ENCODE measurements around the gene FMN1. TPM values are rescaled to one million over a fixed set of nuclear protein-coding genes. Genes with fewer than 3 reads are reported as not detected.

The FMN1 gene
- total and polyA plus RNA-seq, 10 of the 15 experiments (the other 5 are each of a cell fraction or from before 2014, with no cell fraction given) = 0.05 to 0.16 (median 0.08) TPM; not detected in 4

GRCh38 chr15:33044598-33044997 is 149.9 kb downstream of the FMN1 start:
- ATAC-seq (no peak), FAIRE-seq (no peak), DNase-seq (ENCODE audit: low read depth, low spot score) (no peak)
- intact Hi-C loops (cut with micrococcal nuclease; ENCODE audit: unreplicated experiment) = no loop called here
- Histone ChIP-seq H4K20me1 (ENCODE audit: control insufficient read depth, insufficient read depth) (no peaks in the 10 kb centered on the region), H3K79me2 (ENCODE audit: control insufficient read depth, insufficient read depth, low read length) (no peaks in the 10 kb centered on the region), H3K9me3 (replicated peaks; ENCODE audit: control insufficient read depth, insufficient read depth, low read length) (no peaks in the 10 kb centered on the region; the same call in 2 of the 3 replicates), H3K27ac (ENCODE audit: control insufficient read depth, insufficient read depth) (no peak overlapping the region), H3K4me3 (no peak overlapping the region), H3K4me1 (ENCODE audit: control insufficient read depth, insufficient read depth, low read length) (no peaks in the 10 kb centered on the region), H3K27me3 (replicated peaks in 1 of 2; ENCODE audit: control insufficient read depth in 2 of 2, insufficient read depth in 2 of 2, low read length in 1 of 2) (no peaks in the 10 kb centered on the region), H2AFZ (ENCODE audit: control insufficient read depth, low read depth, low read length) (no peak overlapping the region), H3K4me2 (ENCODE audit: control insufficient read depth, insufficient read depth) (no peak overlapping the region), H3K9ac (ENCODE audit: control insufficient read depth, insufficient read depth, low read length) (no peak overlapping the region), H3K36me3 (ENCODE audit: control insufficient read depth in 2 of 2, insufficient read depth in 2 of 2, low read length in 1 of 2) (no peaks in the 10 kb centered on the region)
- WGBS (ENCODE audit: insufficient coverage, insufficient replicate concordance, low lambda C conversion rate, missing lambda C conversion rate) = 0% methylated on average over 1 of the region's 1 CpG
- ChIA-PET CTCF (no interaction called here), RAD21 (ENCODE audit: unreplicated experiment) (no interaction called here), SMC1A (ENCODE audit: uncharacterized antibody, unreplicated experiment) (no interaction called here), POLR2A (no interaction called here)
- TF ChIP-seq USF2 (IDR thresholded peaks at IDR 0.05; ENCODE audit: borderline replicate concordance, low read depth, low read length) (no peak), ETV6 (conservative IDR thresholded peaks at IDR 0.05 in 1 of 2, IDR thresholded peaks at IDR 0.05 in 1 of 2; ENCODE audit: borderline replicate concordance in 1 of 2, low read depth in 1 of 2) (no peak), ATF7 (IDR thresholded peaks at IDR 0.05; ENCODE audit: low read depth) (no peak), SP1 (IDR thresholded peaks at IDR 0.05; ENCODE audit: low read depth, low read length) (no peak), ZBTB4 (CRISPR knock-in tag; IDR thresholded peaks at IDR 0.05) (no peak), WRNIP1 (IDR thresholded peaks at IDR 0.05; ENCODE audit: borderline replicate concordance, low read depth, low read length) (no peak), CBX5 (IDR thresholded peaks at IDR 0.05; ENCODE audit: low read depth) (no peak), RBBP5 (conservative IDR thresholded peaks at IDR 0.05) (no peak), DPF2 (IDR thresholded peaks at IDR 0.05) (no peak), PKNOX1 (IDR thresholded peaks at IDR 0.05) (no peak), NFIC (IDR thresholded peaks at IDR 0.05; ENCODE audit: low read depth, low read length) (no peak), HDAC6 (IDR thresholded peaks at IDR 0.05; ENCODE audit: unreplicated experiment) (no peak), GABPA (IDR thresholded peaks at IDR 0.05; ENCODE audit: low read depth) (no peak)
- BruUV-seq (replicated peaks) = no TSS peak
- in situ Hi-C loops (cut with MboI) = no loop called here

All from GM12878 (cell line).